GM19043 (cell line): ENCODE results near the gene PEX6.
"Not testable (repeated sequence)": the region's sequence is repeated elsewhere in the genome, so short reads cannot be mapped to it uniquely, and the experiment has no call there.

ENCODE experiments used
- ATAC-seq: cut with Tn5 transposase; IDR thresholded peaks from one replicate; pipeline ENCODE4 v1.9.1; 2021; ENCODE audit warnings: low read depth; ENCODE audit not compliant: unreplicated experiment

Gene PEX6

DNA sequence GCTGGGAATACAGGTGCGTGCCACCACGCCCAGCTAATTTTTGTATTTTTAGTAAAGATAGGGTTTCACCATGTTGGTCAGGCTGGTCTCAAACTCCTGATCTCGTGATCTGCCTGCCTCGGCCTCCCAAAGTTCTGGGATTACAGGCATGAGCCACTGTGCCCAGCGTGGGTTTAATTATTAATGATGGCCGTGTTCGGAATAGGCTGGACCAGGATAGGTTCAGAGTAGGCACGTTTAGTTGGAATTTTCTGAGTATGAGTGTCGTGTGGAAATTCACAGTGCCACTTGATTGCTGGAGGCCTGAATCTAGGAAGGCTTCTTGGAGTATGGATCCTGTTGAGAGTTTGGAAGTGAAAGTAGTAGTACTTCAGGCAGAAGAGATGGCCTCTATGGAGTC, 19.2 kb upstream of the PEX6 start:
- not testable (repeated sequence) for ATAC-seq

DNA sequence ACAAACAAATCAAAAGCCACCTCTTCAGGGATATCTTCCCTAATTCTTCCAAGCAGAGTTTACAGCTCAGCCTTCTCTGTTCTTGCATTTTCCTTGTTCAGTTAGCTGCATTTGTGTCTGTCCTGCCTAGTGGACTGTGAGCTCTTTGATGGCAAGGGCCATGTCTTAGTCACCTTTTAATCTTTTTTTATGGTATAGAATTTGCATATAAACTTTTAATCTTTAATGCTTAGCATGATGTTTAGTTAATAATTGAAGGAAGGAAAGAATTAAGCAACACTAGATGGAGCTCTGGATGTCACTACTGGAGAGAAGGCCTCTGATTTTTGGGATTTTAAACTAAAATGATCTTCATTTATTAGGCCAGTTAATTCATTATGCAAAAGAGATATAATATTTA, 17.5 kb upstream of the PEX6 start:
- no peak for ATAC-seq

DNA sequence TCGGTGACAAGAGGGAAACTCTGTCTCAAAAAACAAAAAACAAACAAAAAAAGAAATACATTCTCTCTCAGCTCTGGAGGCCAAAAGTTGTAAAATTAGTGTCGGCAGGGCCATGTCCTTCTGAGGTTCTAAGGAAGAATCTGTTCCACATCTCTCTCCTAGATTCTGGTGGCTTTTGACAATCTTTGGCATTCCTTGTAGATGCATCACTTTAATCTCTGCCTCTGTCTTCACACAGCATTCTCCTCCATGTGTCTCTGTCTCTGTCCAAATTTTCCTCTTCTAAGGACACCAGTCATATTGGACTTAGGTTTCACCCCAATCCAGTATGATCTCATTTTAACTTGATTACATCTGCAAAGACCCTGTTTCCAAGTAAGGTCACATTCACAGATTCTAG, 14.5 kb upstream of the PEX6 start:
- no peak for ATAC-seq

GRCh38 chr6:42989923-42990322, 10.9 kb upstream of the PEX6 start:
- ATAC-seq = no peak

- ATAC-seq = no peak
Observed at GRCh38 chr6:42988486-42989020, 9.6 kb upstream of the PEX6 start.

DNA sequence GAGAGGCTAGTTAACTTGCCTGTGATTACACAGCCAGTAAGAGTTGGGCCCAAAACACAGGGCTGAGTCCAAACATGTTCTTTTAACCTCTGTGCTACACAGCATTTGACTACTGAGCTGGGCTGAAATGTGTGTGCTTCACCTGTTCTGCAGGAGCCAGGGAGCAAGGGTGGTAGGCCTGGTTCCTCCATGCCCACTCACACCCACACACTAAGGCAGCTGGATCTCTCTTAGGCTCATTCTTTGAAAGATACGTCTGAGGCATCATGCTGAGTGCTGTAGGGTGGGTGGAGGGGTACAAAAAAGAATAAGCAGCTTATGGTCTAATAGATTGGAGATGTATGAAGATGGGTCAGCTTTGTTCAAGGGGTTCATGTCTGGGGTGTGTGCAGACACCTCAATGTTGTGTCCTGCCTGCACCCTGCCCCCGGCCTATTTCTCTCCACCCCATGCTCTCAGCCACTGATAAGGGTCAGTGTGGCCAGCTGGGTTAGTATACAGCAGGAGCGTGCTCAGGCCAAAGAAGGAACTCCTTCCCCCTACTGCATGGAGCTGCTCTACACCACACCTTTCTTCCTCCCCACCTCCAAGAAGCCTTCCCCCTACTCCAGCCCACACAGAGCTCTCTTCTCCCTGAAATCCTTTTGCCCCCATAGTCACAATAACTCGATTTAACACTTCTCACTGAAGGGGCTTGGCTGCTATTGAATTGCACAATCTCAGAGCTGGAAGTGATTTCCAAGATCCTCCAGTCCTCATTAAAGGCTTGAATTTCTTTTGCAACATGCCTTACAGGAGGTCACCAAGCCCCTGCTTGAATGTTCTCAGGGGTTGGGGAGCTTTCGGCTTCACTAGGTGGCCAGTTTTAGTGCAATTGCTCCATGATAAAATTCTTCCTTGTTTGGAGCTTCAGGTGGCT, 8.8 kb upstream of the PEX6 start:
- ATAC-seq = no peak

DNA sequence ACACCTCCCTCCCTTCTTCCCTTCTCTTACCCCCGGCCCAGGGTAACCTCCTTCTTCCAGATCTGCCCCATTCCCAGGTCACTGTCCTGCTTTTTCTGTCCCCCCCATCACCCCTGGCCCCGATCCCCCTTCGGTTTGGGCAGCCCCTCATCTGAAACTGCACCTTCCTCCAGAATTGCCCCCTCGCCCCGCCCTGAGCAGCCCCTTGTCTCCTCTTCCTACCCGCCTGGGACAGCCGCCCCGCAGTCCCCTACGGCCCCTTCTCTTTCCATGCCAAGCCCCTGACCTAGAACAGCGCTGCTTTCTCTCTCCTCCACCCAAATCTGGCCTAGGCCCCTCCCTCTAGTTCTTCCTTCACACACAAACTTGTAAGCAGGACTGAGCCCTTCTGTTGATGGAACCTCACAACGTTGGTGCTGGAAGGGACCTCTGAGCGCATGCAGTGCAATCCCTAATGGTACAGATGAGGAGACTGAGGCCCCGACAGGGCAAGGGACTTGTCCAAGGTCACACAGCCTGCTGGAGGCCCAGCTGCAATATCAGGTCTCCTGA, 6.0 kb upstream of the PEX6 start:
- no peak for ATAC-seq

DNA sequence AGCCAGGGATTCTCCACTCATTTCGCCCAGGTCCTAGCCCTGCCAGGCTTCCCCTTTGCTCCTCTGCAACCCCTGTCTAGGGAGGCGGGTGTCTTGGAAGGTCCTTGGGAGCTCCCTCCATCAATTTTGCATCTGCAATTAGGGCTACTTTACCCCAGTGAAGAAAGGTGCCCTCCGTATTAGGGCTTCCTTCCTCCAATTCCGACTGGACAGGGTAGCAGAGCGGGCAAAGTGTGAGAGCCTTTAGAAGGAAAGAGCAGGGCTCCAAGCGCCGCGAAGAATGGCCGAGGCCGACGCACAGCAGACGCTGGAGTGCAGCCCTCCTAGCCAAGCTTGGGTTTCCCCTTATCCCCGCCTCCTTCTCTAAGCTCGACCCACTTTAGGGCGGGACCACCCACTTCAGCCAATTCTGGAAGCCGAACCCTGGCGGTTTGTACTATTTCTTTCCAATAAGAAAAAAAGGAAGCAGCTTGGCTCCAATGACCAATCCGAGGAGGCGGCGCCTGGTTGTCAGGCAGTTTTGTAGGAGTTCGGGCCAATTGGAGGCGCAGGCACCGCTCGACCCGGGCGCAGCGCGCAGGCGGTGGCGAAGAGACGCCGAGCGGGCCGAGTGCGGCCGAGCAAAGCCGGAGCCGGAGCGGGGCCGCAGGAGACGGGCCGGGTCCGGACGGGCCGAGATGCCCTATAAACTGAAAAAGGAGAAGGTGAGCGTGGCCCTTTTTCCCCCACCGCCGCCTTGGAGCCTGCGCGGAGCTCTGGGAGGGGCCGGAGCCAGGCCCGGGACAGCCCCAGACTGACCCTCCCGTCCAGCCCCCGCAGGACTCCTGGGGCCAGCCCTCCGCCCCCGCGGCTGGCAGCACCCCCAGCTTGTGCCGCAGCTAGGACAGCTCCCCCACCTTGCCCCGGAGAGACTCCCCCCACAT, 5.3 kb upstream of the PEX6 start, which contains the start of gene PPP2R5D:
Gene PPP2R5D, plus strand, starts transcription at position 570 of the 923 bp plus-strand sequence. Its CDS starts 108 bp downstream, at position 678.
- peak; percentile 93 for ATAC-seq

DNA sequence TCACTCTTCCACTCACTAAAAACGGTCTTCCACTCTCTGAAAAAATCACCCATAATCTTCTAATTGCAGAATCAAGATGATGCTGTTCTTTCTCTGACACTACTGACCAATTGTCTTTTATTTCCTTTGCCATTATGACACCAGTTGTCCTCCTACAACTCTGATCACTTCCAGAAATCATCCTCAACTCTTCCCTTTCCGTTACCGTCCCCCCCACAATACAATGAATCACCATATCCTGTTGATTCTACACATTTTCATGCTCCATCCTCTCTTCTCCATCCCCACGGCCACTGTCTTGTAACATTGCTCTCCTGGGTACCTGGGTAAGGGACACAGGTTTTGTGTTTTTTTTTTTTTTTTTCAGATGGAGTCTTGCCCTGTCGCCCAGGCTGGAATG, 2.9 kb upstream of the PEX6 start:
- no peak for ATAC-seq

DNA sequence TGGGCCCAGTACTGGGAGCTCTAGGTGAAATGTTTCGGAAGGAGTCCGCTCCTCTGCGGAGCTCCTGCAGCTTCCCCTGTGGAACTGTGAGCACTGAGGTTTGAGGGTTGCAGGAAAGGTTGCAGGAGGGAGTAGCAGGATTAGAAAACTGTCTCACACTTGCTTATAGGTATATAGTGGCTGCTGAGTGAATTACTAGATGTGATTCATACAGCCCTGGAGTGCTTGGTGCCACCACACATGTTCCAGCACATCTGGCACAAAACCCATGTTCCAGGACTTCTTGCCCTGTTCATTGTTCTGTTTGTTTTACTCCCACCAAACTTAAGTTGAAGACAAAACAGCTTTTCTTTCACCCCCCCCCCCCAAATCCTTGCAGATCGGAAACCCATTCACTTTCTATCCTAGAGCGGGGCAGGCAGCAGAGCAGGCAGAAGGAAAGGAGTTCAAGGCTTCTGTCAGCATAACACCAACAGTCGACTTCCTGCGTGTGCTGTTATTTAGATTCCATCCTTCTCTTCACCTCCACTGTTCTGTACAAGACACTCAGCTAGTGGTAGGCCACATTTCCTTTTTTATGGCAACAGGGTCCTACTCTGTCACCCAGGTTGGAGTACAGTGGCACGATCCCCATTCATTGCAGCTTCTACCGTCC, 669 bp upstream of the PEX6 start:
- ATAC-seq = no peak

DNA sequence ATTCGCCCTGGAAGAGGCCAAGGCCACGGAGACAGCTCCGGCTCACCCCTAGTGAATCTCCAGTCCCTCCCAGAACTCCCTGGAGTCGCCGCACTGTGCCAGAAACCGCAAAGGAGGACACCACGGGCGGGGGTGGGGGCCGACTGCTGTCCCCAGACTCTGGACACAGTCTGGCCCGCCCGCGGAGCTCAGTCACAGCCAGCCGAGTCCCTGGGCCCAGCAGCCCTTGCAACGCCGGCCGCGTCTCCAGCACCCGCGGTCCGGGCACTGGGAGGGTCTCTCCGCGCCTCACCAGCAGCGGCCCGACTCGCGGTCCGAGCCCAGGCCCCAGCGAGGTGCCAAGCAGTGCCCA, 518 bp downstream of the PEX6 start:
- ATAC-seq = peak; percentile 10

DNA sequence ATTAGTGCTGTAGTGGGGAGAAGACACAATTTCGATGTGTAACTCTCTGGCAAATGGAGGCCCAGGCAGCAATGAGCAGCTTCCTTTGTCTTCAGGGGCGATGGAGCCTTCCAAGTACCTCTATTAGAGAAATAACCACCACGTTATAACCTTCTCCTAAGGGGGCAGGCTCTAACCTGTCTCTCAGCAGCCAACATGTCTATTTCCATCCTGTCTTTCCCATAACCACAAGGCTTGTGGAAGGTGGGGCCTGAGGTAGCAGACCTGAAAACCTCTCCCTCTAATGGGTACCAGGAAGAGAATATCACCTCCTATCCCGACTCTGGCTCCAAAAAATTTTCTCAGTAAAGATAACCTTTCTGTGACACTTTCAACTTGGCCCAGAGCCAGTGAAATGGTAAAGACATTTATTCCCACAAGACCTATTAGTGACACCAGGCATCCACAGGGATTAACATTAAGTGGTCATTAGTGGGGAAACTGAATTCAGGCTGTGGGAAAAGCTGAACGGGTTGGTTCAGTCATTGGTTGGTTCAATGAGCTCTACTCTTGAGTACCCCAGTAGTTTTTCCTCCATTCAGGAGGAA, 4.0 kb downstream of the PEX6 start:
- no peak for ATAC-seq

DNA sequence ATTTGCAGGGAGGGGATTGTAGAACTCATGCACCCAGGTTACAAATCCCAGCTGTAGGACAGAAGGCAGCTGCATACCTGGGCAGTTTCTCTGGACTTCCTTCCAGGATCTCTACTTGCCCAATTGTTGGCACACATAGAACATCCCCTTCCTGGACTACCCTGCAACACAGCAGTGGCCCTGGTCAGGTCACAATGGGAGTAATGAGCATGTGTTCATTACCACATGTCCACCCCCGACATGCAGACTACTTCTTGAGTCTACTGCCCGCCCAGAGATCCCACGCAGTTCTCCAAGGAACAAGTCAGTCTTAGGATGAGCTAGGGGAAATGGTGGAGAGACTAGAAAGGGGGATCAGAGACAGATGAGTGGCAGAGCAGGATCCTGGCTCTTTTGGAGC, 5.1 kb downstream of the PEX6 start:
- no peak for ATAC-seq

- ATAC-seq = no peak
Observed at GRCh38 chr6:42971746-42972327, 7.1 kb downstream of the PEX6 start.

- no peak for ATAC-seq
Observed at GRCh38 chr6:42970871-42971612, 7.9 kb downstream of the PEX6 start.

- no peak for ATAC-seq
Observed at GRCh38 chr6:42969934-42970333, 9.0 kb downstream of the PEX6 start.

DNA sequence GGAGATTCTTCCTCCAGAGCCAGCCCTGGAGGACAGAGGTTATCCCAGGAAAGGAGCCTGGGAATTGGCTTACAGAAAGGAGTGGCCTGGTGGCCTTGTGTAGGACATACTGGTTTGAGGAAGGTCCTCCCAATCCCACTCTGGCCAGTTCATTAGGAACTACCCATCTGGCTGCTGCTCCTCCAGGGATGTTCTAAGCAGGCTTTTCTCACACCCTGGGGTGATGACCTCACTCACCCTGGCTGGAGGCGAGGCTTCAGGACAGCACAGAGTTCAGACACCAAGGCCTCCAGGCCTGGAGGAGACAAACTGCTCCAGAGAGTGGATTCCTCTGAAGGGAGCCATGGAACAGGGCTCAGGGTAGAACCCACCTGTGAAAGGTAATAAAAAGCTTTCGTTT, 9.6 kb downstream of the PEX6 start:
- no peak for ATAC-seq

DNA sequence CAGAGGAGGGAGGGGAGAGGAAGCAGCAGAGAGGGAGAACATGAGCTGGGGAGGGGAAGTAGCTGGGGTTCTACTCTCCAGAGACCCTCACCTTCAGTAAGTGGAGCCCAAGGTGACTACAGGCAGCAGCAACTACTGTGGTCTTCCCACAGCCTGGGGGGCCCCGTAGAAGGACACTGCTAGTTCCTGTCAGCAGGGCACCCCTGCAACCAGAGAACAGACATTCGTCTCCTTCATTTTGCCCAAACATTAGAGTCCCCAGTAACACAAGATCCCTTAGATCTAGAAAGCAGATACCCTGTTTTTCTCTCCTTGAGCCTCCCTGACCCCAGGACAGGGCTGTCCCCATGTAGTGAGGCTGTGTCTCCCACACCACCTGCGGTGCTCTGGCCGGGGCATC, 10.2 kb downstream of the PEX6 start:
- ATAC-seq = no peak

GRCh38 chr6:42968126-42968701, 10.8 kb downstream of the PEX6 start:
- no peak for ATAC-seq
